PFSK-1 (cell line): Measurements from ENCODE around the gene GSX1.

Experiments used
- POLR2AphosphoS5 ChIP-seq: IDR thresholded peaks from 2 replicates; pipeline ENCODE4 v1.6.1; 2012; ENCODE audit warnings: low read depth, mild to moderate bottlenecking, control low read depth, low read length, moderate library complexity
- SIN3A ChIP-seq: IDR thresholded peaks from 2 replicates; pipeline ENCODE4 v1.6.1; 2012; ENCODE audit warnings: mild to moderate bottlenecking, low read length, moderate library complexity, borderline replicate concordance; ENCODE audit not compliant: insufficient read depth
- TAF1 ChIP-seq: IDR thresholded peaks from 2 replicates; pipeline ENCODE4 v1.6.1; 2012; ENCODE audit warnings: low read length, control low read depth, borderline replicate concordance; ENCODE audit not compliant: insufficient read depth

GRCh38 chr13:27842571-27842970, 50.3 kb downstream of the GSX1 start:
- no peak for TF ChIP-seq TAF1
- TF ChIP-seq POLR2AphosphoS5, result no peak
- no peak for TF ChIP-seq SIN3A
